ENCODE results near the gene ADAM10.

Gene ADAM10

GRCh38 chr15:58752716-58753115, 3.2 kb upstream of the ADAM10 start:
- no peak for FAIRE-seq

- no peak for FAIRE-seq
Measured at GRCh38 chr15:58748852-58749531, 515 bp downstream of the ADAM10 start.

DNA sequence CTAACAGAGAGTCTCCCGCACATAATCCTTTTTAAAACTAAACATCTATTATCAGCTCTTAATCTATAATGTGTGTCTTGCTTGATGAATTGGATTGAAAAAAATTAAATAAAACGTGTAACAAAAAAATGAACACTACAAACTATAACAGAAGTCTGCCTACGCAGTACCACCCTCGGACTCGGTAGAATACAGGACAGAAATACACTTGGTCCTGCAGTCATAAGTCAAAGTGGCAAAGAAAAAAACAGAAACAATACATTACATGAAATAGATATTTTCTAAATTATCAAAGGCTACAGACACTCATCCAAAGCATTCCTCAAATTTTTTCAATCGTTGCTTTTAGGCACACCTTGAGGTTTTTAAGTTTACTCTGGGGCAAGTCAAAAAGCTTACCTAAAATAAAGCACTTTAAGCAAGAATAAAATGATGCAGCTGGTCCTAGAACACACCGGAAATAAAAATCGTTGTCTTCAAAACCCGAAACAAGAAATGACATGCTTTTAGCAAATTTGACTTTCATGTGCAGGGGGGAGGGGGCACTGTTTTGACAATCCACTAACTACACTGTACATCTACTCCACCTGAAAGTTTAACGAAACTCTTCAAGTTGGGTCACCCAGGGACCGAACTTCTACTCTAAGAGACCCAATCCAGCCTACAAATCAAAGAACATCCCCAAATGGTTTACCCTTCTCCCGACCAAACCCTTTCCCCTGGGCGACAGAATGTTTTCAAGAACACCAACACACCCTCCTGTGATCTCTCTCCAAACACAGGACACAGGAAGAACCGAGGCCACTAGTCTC, 1.3 kb downstream of the ADAM10 start:
- FAIRE-seq = no peak

GRCh38 chr15:58746174-58746573, 3.3 kb downstream of the ADAM10 start:
- no peak for FAIRE-seq

DNA sequence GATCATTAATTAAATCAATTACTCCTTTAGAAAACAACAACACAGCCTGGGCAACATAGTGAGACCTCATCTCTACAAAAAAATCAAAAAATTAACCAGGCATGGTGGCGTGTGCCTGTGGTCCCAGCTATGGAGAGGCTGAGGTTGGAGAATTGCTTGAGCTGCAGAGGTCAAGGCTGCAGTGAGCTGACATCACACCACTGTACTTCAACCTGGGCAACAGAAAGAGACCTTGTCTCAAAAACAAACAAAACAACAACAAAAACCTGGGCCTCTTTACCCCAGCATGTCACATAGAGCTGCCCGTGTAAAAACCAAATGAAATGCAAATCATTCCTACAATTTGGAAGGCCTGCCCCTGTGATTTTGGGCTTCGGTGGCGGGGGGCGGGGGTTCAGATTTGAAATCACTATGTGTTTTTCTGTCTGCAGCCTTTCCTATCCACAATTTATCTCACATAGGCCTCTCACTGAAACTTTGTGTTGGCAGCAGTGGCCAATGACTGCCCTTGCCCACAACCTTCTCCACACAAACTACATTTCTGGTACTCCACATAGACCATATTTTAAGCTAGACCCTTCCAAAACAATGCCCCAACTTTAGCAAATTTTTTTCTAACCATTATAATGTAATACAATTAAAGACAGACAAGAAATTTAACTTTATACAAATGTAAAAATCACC, 6.5 kb downstream of the ADAM10 start:
- no peak for FAIRE-seq

DNA sequence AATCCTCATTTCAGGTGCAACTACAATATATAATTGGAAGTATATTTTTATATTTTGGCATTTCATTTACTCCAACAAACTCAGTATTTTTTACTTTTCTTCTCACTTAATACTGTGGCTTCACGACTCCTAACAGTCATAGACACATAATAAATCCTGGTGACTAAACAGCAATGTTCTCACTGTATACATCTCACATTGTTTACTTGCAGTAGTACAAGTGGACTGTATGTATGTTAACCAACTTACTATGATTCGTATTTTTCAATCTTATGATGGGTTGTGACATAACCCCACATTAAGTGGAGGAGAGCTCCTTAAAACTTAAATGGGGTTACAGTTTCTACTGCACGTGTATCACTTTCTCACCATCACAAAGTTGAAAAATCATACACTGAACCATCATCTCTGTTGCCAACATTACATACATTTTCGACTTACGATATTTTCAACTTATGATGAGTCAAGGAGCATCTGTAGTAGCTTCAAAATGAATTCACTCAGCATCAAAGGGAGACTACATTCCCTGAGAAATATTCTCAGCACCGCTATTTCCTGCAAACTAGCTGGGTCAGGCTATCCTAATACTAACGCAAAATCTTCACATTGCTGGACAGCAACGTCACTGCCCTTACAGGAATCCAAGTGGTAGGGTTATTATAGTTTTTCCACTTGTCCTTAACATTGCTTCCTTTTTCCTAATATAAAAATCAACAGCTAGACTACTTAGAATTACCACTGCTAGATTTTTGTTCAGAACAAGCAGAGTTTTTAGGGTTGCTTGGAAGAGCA, 7.3 kb downstream of the ADAM10 start:
- FAIRE-seq = no peak

DNA sequence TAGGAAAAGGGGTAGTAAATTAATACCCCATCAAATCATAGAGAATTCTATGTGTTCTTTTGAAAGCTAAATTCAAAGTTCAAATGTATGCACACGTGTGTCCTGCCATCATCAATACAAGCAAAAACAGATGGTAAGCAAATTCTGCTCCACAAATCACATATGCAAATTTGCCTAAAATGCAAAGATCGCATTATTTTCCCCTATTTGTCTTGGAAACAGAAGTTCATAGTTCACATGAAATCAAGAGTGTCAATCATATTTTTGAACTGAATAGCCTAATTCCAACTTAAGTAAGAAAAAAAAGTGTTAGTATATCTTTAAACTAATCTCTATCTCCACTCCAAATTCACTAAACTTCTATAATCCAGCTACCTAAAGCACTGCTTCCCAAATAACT, 8.5 kb downstream of the ADAM10 start:
- FAIRE-seq = no peak

DNA sequence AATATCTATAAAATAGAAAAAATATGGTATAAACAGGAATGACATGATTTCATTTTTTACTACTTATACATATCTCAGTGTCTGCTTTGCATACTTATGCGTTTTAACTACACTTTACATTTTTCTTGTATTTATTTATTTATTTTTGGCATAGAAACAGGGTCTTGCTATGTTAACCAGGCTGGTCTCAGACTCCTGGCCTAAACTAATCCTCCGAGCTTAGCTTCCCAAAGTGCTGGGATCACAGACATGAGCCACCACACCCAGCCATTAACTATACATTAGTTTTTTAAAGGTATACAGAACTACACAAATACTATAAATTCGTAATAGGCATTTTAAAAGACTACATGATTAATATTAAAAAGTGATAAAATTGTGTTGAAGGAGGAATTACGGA, 9.1 kb downstream of the ADAM10 start:
- no peak for FAIRE-seq

DNA sequence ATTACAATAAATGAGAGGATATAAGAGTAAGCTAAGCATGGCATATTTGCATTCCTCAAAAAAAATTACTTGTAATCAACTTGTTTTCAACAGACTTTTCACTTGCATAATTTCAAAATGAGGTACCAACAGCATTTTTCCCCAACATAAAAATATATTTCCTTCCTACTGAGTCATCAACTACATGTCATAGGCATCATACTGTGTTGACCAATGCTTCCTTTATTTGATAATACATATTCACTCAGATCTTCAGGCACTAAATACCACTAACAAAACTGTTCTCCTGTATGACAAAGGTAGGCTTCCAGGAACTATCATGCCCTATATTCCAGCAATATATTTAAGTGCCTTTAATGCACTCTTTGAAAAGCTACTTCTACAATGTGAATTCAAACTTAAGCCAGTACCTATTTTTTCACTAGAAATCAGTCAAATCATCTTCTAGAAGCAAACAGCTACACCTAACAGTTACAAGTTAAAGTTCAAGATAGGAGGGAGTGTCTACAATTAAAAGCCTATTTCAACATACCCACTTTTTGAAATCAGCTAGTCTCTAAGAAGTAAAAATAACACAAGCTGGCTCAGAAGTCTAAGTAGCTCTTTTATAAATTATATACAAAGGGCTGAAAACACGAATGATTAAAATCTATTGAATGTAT, 11.3 kb downstream of the ADAM10 start:
- no peak for FAIRE-seq

DNA sequence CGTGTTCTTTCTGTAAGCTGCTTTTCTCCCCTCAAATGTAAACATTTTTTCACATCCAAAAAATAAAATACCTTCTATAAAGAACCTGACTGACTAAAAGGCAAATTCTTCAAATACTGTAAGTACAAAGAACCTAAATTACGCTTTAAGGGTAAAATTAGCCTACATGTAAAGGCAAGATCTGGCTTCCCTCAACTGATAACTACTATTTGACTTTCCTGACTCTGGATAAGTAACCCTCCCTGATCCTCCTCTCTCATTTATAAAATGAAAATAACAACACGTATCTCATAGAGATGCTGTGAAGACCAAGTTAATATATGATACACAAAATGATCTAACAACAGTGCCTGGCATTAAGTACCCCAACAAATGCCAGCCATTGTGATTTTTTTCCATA, 12.2 kb downstream of the ADAM10 start:
- FAIRE-seq = no peak

DNA sequence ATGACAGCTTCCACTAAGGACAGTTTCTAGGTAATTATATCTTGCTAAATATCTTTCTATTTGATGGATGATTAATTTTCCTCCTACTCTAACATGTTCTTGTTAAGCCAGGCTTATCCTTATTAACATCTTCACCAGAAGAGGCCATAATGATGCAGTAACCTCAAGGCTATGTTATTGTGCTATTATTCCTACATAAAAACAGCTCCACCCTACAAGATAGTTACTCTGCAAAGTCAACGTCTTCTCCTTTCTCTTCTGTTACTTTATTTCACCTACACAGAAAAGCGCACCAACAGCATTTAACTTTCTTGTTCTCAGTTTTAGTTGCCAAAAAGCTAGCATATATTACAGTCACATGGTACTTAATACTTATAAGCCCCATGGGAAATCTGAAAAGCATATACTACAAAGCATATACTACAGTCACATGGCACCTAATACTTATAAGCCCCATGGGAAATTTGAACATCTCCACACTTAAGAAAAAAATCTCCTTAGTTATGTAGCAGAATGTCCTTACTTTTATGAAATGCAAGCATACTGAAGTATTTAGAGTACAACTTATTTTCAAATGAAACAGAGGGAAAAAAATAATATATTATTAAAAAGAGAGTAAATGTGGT, 13.4 kb downstream of the ADAM10 start:
- no peak for FAIRE-seq

GRCh38 chr15:58734859-58735258, 14.6 kb downstream of the ADAM10 start:
- FAIRE-seq = no peak

DNA sequence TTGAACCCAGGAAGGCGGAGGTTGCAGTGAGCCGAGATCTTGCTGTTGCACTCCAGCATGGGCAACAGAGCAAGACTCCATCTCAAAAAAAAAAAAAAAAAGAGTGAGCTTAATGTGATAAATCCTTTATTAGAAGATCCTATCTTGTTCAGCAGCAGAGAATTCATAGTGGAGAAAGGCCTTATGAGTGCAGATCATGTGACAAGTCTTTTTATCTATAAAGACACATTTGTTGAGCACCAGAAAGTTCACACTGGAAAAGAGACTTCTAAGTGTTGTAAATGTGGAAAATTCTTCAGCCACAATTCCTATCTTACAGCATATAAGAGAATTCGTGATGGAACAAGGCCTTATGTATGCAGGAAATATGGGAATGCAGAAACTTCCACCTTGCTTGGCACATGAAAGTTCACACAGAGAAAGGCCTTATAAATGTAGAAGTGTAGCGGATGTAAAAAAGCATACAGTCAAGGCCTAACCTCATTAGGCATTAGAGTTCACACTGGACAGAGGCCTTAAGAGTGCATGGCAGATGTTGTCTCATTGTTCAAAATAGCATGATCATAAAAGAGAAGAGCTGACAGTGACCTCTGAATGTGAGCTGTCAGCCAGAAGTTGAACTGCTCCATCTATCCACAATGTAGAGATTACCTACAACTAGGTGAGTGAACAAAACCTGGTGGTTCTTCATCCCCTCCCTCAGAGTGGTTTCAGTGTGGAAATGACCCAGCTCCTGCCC, 16.7 kb downstream of the ADAM10 start:
- no peak for FAIRE-seq

DNA sequence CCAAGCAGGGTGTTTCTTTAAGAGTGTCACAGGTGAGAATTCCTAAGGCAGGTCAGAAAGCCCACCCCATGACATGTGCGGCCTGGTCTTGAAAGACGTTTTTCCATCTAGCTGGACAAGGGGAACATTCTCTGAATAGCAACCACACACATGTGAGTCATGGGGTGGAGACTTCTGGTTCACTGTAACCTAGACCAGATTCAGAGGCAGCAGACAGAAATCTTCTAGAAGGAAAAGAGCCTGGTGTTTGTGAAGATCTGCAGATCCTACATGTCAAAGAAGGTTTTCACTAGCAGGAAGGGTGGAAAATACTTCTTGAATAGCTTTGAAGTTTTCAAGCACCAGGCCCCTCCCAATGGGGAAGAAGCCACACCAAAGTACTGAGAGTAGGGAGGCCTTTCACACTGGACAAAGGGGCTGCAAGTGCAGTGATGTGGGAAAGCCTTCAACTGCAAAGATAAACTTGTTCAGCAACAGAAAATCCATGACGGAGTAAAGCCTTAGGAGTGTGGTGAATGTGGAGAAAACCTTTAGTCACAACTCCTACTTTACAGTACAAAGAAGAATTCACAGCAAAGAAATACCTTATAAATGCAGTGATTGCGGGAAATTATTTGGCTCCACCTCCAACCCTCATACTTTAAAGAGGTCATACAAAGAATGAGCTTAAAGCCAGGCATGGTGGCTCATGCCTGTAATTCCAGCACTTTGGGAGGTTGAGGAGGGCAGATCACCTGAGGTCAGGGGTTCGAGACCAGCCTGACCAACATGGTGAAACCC, 17.6 kb downstream of the ADAM10 start:
- no peak for FAIRE-seq

GRCh38 chr15:58726867-58727266, 22.6 kb downstream of the ADAM10 start:
- FAIRE-seq = no peak

DNA sequence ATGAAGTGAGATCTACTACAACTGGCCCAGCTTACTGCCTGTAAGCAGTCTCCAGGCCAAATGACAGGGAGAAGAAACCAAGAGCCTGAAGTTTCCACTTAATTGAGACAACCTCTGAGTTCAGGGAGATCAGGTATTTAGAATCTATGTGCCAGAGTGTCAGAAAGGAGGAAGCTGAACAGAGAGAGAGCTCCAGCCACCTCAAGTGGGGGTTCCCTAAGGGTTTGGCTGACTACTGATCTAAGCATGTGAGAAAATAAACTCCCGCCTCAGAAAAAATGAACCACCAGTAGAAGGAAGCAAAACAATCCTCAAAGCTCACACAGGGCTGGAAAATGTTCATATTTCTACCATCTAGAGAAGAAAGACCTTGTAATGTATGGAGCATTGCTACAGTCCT, 25.0 kb downstream of the ADAM10 start:
- FAIRE-seq = no peak

DNA sequence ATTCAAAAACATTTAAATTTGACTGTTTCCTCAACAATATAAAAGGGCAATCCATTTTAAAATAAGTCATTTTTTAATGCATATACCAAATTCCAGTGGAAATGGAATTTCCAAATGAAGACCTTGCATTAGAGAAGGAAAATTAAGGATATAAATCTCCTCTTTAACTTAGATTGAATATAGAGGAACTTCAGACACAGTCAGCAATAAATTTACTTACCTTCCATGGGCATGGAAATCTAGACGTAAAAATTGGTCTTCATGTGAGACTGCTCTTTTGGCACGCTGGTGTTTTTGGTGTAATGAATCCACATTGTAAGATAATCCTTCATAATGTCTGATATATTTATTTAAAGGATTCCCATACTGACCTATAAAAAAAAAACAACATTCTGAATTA, 32.1 kb downstream of the ADAM10 start:
- no peak for FAIRE-seq

GRCh38 chr15:58716027-58716426, 33.5 kb downstream of the ADAM10 start:
- no peak for FAIRE-seq

DNA sequence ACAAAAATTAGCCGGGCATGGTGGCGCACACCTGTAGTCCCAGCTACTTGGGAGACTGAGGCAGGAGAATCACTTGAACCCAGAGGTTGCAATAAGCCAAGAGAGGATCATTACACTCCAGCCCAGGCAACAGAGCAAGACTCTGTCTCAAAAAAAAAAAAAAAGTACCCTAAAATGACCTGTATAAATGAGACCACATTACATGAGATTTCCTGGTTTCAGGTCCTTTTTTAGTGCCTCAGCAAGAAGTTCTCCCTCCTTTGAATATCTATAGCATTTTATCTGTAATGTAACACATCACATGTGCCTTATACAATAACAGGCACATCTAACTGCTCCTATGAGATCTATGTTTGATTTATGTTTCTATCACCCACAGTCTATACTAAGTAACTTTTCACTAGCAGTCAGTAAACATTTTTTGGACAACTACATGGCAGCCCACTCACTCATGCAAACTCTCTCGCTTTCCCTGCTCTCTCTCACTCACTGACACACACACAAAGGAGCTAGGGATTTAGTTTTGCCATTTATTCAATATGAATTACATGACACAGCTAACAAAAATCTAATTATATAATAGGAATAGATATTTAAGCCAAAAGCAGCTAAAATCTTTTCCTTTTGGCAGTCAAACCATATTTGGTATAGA, 34.1 kb downstream of the ADAM10 start:
- no peak for FAIRE-seq

GRCh38 chr15:58710701-58711100, 38.8 kb downstream of the ADAM10 start:
- no peak for FAIRE-seq
